Stimulated activated CD4-positive, alpha-beta T cell treated with anti-CD3 and anti-CD28 coated beads, Interleukin-4, amount 100 ng/mL, for 1 hour (primary cell): ENCODE results near the gene BCAS4.
"Not testable (repeated sequence)": the region's sequence is repeated elsewhere in the genome, so short reads cannot be mapped to it uniquely, and the experiment has no call there.

Experiments
- DNase-seq: peaks from one replicate; pipeline ENCODE4 v3.0.0-alpha.2; 2020

BCAS4 gene

DNA sequence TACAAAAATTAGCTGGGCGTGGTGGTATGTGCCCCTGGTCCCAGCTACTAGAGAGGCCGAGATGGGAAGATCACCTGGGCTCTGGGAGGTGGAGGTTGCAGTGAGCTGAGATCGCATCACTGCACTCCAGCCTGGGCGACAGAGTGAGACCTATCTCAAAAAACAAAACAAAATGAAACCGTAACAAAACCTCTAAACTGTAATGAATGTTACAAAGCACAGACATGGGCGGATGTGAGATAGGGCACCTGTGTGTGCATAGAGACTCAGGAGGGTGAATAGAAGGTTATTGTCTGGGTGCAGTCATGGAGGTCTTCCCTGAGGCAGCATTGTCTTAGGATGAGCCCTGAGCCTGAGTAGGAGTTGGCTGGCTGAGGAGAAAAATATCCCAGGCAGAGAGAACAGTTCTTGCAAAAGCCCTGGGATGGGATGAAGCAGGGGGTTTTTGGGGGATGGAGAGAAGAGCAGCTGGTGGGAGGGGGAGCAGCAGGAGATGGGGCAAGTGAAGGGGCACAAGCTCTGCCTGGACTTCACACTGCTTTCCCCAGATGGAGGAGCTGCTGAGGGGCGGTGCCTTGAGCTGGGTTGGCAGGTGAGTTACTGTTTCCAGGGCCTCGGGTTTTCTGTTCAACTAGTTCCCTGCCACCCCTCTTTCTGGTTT is 5.2 kb downstream of the BCAS4 start:
- no peak for DNase-seq

DNA sequence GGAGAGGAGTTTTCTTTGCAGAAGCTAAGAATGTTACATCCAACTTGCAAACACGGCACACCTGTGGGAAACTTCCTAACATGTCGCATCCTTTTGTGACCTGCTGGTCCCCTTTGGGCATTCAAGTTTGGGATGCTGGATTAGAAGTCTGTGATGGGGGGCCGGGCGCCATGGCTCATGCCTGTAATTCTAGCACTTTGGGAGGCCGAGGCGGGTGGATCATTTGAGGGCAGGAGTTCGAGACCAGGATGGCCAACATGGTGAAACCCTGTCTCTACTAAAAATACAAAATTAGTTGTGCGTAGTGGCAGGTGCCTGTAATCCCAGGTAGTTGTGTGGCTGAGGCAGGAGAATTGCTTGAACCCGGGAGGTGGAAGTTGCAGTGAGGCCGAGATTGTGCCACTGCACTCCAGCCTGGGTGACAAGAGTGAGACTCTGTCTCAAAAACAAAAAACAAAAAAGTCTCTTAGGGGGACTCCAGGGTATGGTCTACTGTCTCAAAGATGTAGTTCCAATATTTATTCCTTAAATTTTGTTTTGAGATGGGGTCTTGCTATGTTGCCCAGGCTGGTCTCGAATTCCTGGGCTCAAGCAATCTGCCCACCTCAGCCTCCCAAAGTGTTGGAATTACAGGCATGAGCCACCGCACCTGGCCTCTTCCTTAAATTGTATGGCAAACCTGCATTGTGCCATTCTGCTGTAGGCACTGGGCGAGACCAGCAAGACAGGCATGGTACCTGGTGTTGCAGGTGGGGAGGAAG is 6.3 kb downstream of the BCAS4 start:
- DNase-seq, result not testable (repeated sequence)

DNA sequence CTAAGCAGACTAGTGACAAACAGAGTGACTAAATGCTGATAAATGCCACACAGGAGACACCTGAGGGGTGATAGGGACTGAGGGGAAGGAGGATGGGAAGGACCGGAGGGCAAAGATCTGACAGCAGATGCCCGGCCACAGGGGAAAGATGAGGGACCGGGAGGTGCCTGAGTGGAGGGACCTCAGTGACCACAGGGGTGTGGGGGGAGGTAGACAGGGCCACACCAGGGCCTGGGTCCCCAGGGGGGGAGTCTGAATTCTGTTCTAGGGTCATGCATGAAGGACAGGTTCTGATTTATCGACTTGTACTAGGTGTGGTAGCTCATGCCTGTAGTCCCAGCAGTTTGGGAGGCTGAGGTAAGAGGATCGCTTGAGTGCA is 6.9 kb downstream of the BCAS4 start:
- no peak for DNase-seq

DNA sequence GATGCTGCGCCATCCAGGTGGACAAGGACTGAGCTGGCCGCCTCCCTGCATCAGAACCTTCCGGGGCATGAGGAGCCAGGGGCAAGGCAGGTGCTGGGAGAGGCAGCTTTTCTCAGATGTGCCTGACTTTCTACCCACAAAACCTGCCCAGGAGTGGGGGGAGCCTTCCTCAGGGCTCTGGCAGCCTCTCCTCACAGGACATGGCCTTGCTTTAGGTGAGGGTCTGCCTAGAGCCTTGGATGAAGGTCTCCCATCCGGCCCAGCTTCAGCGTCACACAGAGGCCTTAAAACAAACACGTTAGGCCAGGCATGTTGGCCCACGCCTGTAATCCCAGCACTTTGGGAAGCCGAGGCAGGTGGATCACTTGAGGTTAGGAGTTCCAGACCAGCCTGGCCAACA is 7.4 kb downstream of the BCAS4 start:
- no peak for DNase-seq

- no peak for DNase-seq
Measured at GRCh38 chr20:50804437-50805348, 9.8 kb downstream of the BCAS4 start.

DNA sequence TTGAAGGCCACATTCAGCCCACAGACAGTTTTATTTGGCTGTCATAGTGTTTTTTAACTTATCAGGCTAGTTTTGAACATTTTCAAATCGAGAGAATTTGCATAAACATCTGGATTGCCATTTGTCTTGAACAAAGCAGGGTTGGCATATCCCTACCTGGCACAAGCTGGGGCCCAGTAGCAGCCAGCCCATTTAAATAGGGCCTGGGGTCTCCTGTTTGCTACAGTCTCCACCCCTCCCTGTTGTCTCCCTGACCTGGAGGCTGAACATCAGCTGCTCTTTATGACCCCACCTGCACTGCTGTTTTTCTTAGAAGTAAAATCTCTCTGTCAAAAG is 10.5 kb downstream of the BCAS4 start:
- no peak for DNase-seq

GRCh38 chr20:50806126-50806768 is 11.4 kb downstream of the BCAS4 start:
- no peak for DNase-seq

GRCh38 chr20:50810063-50810462 is 15.2 kb downstream of the BCAS4 start:
- DNase-seq, result no peak

DNA sequence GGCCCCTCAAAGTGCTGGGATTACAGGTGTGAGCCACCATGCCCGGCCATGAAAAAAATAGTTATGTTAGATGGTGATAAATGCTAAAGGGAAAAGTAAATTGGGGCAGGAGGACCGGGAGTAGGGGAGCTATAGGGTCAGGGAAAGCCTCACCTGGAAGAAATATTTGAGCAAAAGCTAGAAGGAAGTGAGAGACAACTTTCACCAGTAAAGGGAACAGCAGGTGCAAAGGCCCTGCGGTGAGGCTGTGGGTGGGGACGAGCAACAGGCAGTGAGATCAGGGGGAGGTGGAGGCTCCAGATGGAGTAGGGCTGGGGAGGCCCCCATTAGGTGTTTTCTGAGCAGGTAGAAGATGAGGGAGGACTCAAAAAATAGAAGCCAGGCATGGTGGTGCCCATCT is 16.0 kb downstream of the BCAS4 start:
- DNase-seq, result no peak

- no peak for DNase-seq
Measured at GRCh38 chr20:50813101-50813643, 18.3 kb downstream of the BCAS4 start.

DNA sequence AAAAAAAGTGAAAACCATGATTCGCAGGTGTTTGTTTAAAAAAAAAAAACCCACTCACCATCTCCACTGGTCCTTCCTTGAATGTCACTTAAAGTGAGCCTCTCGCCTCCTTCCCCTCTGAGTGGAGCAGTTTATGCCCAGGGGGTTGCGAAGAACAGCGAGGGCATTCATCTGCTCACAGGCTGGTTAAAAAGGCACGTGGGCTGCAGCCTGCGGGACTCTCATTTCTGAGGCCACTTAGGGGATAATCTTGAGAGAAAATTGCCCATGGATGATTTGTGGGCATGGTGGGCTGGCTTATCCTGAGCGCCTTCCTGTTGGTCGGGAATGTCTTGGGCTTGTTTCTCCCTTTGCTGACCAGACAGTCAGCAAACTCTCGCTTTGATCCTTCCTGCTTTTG is 18.9 kb downstream of the BCAS4 start:
- DNase-seq, result no peak

- DNase-seq, result no peak
Measured at GRCh38 chr20:50814438-50815161, 19.7 kb downstream of the BCAS4 start.

DNA sequence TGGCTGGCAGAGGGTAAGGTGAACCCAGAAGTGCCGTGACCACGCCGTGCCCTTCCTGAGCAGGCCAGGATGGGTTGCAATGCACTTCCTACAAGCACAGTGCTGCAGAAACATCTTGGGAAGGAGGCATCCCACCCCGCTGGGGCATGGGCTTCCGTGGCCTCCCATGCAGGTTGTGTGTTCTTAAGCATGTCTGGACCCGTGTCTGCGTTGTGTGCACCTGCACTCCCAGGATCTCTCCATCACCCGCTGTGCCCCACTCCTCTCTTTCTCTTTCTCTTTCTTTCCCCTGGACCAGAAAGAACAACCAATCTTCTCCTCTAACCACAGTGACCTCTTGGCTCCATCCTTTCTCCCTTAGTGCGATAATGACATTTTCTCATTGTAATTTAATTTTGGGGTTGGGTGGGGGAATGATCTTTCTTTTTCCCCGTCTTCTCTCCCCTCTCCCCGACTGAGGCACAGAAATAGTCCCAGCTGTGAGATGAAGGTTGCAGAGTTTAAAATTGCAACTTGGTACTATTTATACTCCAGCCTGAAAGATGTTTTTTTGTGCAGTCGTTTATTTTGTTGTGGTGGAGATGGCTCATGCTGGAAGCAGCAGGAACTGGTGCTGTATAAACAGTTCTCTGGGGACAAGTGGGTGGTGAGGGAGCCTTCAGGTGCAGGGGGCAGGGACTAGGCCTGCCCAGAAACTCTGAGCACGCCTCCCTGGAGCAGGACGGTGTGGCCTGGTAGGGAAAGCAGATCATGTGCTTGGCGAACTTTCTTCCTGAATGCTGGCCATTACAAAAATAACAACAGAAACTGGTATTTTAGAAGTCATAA is 20.5 kb downstream of the BCAS4 start:
- DNase-seq, result no peak

DNA sequence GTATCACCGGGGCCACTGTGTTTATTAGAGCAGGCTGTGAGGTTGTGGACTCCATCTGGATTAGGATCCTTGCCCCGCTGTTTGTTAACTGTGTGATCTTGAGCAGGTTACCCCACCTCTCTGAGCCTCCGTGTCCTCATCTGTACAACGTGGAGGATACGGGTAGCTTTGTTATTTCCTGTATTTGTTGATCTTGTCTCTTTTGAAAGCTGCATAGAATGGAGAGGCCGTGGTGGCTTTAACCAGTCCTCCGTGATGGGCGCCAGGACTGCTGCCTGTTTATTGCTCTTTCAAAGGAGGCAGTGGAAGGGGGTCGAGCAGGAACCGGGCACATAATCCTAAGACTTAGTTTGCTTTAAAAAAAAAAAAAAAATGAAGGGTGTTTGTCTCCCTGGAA is 22.9 kb downstream of the BCAS4 start:
- DNase-seq, result no peak

DNA sequence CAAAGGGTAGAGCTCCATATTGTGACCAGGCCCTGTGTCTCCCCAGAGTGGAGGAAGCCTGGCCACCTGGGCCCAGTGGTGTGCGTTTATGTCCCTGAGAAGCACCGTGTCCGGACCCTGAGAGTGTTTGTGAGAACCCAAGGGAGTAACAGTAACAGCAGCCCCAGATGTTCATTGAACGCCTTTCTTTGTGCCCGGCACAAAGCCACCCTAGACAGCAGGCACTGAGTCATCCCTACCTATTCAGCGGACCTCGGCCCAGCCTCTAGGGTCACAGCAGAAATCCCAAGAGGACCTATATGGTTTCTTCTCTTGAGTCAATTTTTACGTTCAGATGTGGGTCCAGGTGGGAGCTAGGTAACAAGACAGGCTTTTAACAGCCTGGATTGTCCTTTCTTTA is 24.5 kb downstream of the BCAS4 start:
- no peak for DNase-seq

- no peak for DNase-seq
Measured at GRCh38 chr20:50820515-50821256, 25.8 kb downstream of the BCAS4 start.

DNA sequence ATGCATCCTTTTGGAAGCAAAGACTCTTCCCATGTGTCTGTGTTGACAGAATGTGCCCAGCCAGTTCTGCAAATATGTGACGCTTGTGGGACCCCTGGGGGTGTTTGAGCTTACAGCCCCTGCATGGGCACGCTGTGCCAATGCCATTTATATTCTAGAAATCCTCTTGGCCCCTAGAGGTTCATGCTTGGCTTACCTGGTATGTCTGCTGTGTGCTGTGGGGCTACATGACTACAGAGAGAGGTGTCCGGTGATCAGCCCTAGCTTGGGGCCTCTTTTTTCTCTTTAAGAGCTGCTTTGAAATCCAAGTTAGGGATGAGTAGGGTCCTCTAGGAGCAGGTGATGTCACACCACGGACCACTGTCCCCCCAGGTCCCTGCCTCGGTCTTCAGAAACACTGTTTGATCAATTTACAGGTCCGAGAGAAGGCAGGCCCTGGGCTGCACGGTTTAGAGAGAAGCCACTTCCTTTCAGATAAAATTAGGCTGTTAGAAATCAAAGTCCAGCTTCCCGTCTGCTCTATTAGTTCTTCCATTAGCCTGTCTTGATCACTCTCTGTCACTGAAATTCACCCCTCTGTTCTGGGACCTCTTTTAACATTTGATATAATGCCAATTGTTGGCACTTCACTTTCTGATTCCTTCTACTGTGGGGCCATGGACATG is 26.5 kb downstream of the BCAS4 start:
- no peak for DNase-seq

DNA sequence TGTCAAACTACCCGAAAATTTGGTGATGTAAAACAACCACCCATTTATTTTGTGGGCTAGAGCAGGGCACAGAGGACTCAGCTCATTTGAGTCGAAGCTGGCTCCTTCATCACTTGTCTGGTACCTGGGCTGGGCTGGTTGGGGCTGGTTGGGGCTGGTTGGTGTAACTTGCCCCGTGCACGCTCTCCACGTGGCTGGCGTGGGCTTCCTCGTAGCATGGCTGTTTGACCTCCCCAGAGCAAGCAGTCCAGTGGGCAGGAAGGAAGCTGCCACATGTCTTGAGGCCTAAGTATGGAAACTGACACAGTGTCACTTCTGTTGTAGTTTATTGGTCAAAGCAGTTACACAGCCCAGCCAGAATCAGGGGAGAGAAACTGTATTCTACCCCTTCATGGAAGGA is 27.1 kb downstream of the BCAS4 start:
- no peak for DNase-seq

DNA sequence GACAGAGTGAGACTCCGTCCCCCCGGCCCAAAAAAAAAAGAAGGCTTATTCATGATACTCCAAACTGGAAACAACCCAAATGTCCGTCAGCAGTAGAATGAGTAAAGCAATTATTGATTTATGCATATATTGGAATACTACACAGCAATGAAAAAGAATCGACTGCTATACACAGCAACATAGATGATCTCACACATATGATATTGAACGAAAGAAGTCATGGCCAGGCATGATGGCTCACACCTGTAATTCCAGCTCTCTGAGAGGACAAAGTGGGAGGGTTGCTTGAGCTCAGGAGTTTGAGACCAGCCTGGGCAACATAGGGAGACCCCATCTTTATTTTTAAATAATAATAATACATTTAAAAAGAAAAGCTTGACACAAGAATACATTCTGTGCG is 28.5 kb downstream of the BCAS4 start:
- DNase-seq, result no peak

GRCh38 chr20:50824137-50824536 is 29.3 kb downstream of the BCAS4 start:
- DNase-seq, result no peak
